Activated naive CD8-positive, alpha-beta T cell treated with anti-CD3 and anti-CD28 coated beads, Interleukin-2, amount 10 ng/mL, durations not matched to agents 7 days and 5 days (primary cell): ENCODE data around the gene FAM240A. TPM values are rescaled to one million over a fixed set of nuclear protein-coding genes. Genes with fewer than 3 reads are reported as not detected.

ENCODE experiments used
- ATAC-seq: fragments of 150-1000 bp; cut with Tn5 transposase; one replicate; pipeline ENCODE4 v1.10.0; 2021; ENCODE audit warnings: low read depth, moderate library complexity
- POLR2A ChIA-PET: fragments of 350-600 bp; sonication (Branson Sonifier 250); formaldehyde crosslinking; loops from one replicate; lab custom pipeline; 2021; ENCODE audit warnings: antibody characterized with exemption; lab: Charles Lee
- DNase-seq: peaks from one replicate; pipeline ENCODE4 v3.0.0; 2021
- H3K27ac Mint-ChIP-seq: one replicate; pipeline ENCODE4 v1.8.0; 2022; ENCODE audit warnings: mild to moderate bottlenecking, mixed read lengths
- H3K27me3 Mint-ChIP-seq: one replicate; pipeline ENCODE4 v1.8.0; 2022; ENCODE audit warnings: mild to moderate bottlenecking, moderate library complexity, mixed read lengths
- H3K36me3 Mint-ChIP-seq: one replicate; pipeline ENCODE4 v1.8.0; 2021; ENCODE audit warnings: mild to moderate bottlenecking, mixed read lengths
- H3K4me1 Mint-ChIP-seq: one replicate; pipeline ENCODE4 v1.8.0; 2021; ENCODE audit warnings: mixed read lengths
- H3K4me3 Mint-ChIP-seq: one replicate; pipeline ENCODE4 v1.8.0; 2022; ENCODE audit warnings: mild to moderate bottlenecking, moderate library complexity, mixed read lengths
- H3K9me3 Mint-ChIP-seq: one replicate; pipeline ENCODE4 v1.8.0; 2021; ENCODE audit warnings: mixed read lengths
- total RNA-seq, 2 experiments: library from RNA; stranded (reverse); gene quantifications; one replicate each; pipeline ENCODE4 v1.2.3, GENCODE V29; 2021

FAM240A gene
- total RNA-seq, 2 experiments from 2014 or later, result not detected

DNA sequence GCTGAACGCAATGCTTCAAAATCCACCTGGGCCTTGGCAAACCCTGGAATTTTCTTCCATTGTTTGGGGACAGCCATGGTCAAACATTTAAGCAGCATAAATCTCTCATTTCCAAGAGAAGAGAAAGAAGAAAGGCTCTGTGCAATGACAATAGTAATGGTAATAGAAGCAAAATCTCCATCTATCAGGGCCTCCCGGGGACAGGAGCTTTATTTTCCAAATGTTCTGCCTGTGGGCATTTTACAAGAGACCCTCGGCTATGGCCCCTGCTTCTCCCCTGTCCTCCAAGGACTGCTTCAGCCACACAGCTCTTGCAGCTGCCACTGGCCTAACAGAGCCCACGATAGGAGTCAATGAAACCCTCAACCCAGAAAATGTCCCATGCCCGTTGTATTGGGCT, 12.7 kb upstream of the FAM240A start:
- Mint-ChIP-seq H3K4me1 (no peaks in the 10 kb centered on the region), H3K27ac (no peak overlapping the region), H3K27me3 (peaks cover 17% of the 10 kb centered on the region), H3K9me3 (no peaks in the 10 kb centered on the region), H3K4me3 (no peak overlapping the region), H3K36me3 (no peaks in the 10 kb centered on the region)
- POLR2A ChIA-PET, result no interaction called here
- DNase-seq, result no peak
- no peak for ATAC-seq

DNA sequence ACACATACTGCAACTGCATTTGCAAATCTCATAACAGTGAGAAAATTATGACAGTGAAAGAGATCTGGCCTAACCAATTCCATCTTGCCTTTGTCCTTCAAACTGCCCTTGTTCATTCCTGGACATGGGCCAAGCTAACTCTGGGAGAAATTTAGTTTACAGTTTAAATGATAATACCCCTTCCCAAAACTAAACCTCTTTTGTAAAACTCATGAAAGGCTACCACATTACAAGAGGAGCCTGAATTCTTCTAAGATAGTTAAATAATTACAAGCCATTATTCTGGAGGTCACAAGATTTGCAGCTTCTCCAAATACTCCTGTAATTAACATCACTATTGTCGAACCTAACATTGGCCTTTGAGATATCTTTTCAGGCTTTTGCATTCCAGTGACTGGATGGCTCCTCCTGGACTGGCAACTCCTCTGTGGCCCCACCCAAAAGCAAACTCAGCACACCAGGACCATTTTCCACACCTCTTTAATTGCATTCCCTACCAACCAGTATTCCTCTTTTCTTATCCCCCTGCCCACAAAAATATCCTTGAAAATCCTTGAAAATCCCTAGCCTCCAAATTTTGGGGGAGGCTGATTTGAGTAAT, 8.8 kb upstream of the FAM240A start:
- peaks cover 11% of the 10 kb centered on the region for H3K27me3 Mint-ChIP-seq
- POLR2A ChIA-PET, result no interaction called here
- H3K4me1 Mint-ChIP-seq, result no peaks in the 10 kb centered on the region
- no peak overlapping the region for H3K4me3 Mint-ChIP-seq
- DNase-seq (no peak), ATAC-seq (no peak)
- no peaks in the 10 kb centered on the region for H3K36me3 Mint-ChIP-seq
- H3K27ac Mint-ChIP-seq, result no peak overlapping the region
- H3K9me3 Mint-ChIP-seq, result no peaks in the 10 kb centered on the region

DNA sequence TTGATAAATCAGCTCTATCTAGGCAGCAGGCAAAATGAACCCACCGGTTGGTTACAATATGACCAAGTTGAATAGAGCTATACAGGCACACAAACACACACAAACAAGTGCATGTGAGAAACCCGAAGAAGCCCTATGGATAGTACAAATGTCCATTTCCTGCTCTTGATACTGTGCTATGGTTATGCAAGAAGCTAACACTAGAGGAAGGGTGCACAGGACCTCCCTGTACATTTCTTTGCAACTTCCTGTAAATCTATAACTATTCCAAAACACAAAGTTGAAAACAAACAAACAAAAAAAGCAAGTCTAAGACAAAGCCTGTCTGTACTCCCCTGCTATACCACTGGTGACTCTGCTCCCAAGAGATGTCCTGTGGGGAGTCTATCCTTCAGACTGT, 8.2 kb upstream of the FAM240A start:
- POLR2A ChIA-PET, result no interaction called here
- peaks cover 10% of the 10 kb centered on the region for H3K27me3 Mint-ChIP-seq
- no peaks in the 10 kb centered on the region for H3K4me1 Mint-ChIP-seq
- ATAC-seq (no peak), DNase-seq (no peak)
- no peak overlapping the region for H3K4me3 Mint-ChIP-seq
- H3K9me3 Mint-ChIP-seq, result no peaks in the 10 kb centered on the region
- H3K36me3 Mint-ChIP-seq, result no peaks in the 10 kb centered on the region
- H3K27ac Mint-ChIP-seq, result no peak overlapping the region

GRCh38 chr3:46607603-46608028, 4.7 kb upstream of the FAM240A start:
- Mint-ChIP-seq H3K36me3 (no peaks in the 10 kb centered on the region), H3K27ac (no peak overlapping the region), H3K27me3 (peaks cover 17% of the 10 kb centered on the region), H3K4me1 (no peaks in the 10 kb centered on the region), H3K9me3 (no peaks in the 10 kb centered on the region), H3K4me3 (no peak overlapping the region)
- ATAC-seq (no peak), DNase-seq (no peak)
- POLR2A ChIA-PET, result no interaction called here

- POLR2A ChIA-PET, result no interaction called here
- DNase-seq (no peak), ATAC-seq (no peak)
- Mint-ChIP-seq H3K4me1 (no peaks in the 10 kb centered on the region), H3K27me3 (peaks cover 21% of the 10 kb centered on the region), H3K9me3 (no peaks in the 10 kb centered on the region), H3K27ac (no peak overlapping the region), H3K36me3 (no peaks in the 10 kb centered on the region), H3K4me3 (no peak overlapping the region)
Measured at GRCh38 chr3:46609212-46609721, 3.1 kb upstream of the FAM240A start.

GRCh38 chr3:46609944-46610722, 2.2 kb upstream of the FAM240A start:
- Mint-ChIP-seq H3K9me3 (no peaks in the 10 kb centered on the region), H3K4me1 (no peaks in the 10 kb centered on the region), H3K27ac (no peak overlapping the region), H3K36me3 (no peaks in the 10 kb centered on the region), H3K4me3 (no peak overlapping the region), H3K27me3 (peaks cover 22% of the 10 kb centered on the region)
- ATAC-seq (no peak), DNase-seq (no peak)
- POLR2A ChIA-PET, result no interaction called here

GRCh38 chr3:46613313-46614005, 1.1 kb downstream of the FAM240A start:
- H3K4me3 Mint-ChIP-seq, result no peak overlapping the region
- no peaks in the 10 kb centered on the region for H3K36me3 Mint-ChIP-seq
- ATAC-seq, result no peak
- no peaks in the 10 kb centered on the region for H3K9me3 Mint-ChIP-seq
- peaks cover 29% of the 10 kb centered on the region for H3K27me3 Mint-ChIP-seq
- H3K27ac Mint-ChIP-seq, result no peak overlapping the region
- POLR2A ChIA-PET, result no interaction called here
- DNase-seq, result no peak
- no peaks in the 10 kb centered on the region for H3K4me1 Mint-ChIP-seq

GRCh38 chr3:46614431-46614830, 2.1 kb downstream of the FAM240A start:
- H3K4me3 Mint-ChIP-seq, result no peak overlapping the region
- no peak overlapping the region for H3K27ac Mint-ChIP-seq
- POLR2A ChIA-PET, result no interaction called here
- H3K36me3 Mint-ChIP-seq, result no peaks in the 10 kb centered on the region
- ATAC-seq (no peak), DNase-seq (no peak)
- no peaks in the 10 kb centered on the region for H3K9me3 Mint-ChIP-seq
- no peaks in the 10 kb centered on the region for H3K4me1 Mint-ChIP-seq
- H3K27me3 Mint-ChIP-seq, result peaks cover 32% of the 10 kb centered on the region

GRCh38 chr3:46615050-46615775, 2.9 kb downstream of the FAM240A start:
- no peak overlapping the region for H3K4me3 Mint-ChIP-seq
- H3K27ac Mint-ChIP-seq, result no peak overlapping the region
- POLR2A ChIA-PET, result no interaction called here
- H3K36me3 Mint-ChIP-seq, result no peaks in the 10 kb centered on the region
- no peaks in the 10 kb centered on the region for H3K4me1 Mint-ChIP-seq
- H3K27me3 Mint-ChIP-seq, result peaks cover 30% of the 10 kb centered on the region
- no peak for ATAC-seq
- no peaks in the 10 kb centered on the region for H3K9me3 Mint-ChIP-seq
- no peak for DNase-seq

- H3K9me3 Mint-ChIP-seq, result no peaks in the 10 kb centered on the region
- no peak overlapping the region for H3K27ac Mint-ChIP-seq
- no peaks in the 10 kb centered on the region for H3K4me1 Mint-ChIP-seq
- POLR2A ChIA-PET, result no interaction called here
- ATAC-seq (no peak), DNase-seq (no peak)
- peaks cover 35% of the 10 kb centered on the region for H3K27me3 Mint-ChIP-seq
- no peak overlapping the region for H3K4me3 Mint-ChIP-seq
- no peaks in the 10 kb centered on the region for H3K36me3 Mint-ChIP-seq
Measured at GRCh38 chr3:46615976-46616375, 3.7 kb downstream of the FAM240A start.

DNA sequence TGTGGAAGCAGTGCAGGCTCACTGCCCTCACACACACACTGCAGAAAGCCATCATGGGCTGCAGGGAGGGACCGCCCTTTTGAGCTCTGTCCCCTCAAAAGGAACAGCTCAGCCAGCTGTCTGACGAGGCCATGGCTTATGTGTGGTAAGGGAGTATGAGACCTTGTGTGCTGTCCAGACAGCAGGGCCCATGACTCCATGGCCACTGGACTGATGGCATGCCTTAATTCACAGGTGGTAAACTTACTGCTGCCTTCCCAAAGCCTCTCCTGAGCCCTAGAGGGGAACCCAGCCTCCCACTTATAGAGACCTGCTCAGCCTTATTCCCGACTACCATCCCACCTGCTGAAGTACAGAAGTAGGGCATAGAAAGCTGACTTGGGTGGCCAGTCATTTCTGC, 5.6 kb downstream of the FAM240A start:
- no peaks in the 10 kb centered on the region for H3K36me3 Mint-ChIP-seq
- no peak for ATAC-seq
- H3K27ac Mint-ChIP-seq, result no peak overlapping the region
- H3K4me3 Mint-ChIP-seq, result no peak overlapping the region
- POLR2A ChIA-PET, result no interaction called here
- H3K9me3 Mint-ChIP-seq, result no peaks in the 10 kb centered on the region
- no peak for DNase-seq
- peaks cover 43% of the 10 kb centered on the region for H3K27me3 Mint-ChIP-seq
- H3K4me1 Mint-ChIP-seq, result no peaks in the 10 kb centered on the region

DNA sequence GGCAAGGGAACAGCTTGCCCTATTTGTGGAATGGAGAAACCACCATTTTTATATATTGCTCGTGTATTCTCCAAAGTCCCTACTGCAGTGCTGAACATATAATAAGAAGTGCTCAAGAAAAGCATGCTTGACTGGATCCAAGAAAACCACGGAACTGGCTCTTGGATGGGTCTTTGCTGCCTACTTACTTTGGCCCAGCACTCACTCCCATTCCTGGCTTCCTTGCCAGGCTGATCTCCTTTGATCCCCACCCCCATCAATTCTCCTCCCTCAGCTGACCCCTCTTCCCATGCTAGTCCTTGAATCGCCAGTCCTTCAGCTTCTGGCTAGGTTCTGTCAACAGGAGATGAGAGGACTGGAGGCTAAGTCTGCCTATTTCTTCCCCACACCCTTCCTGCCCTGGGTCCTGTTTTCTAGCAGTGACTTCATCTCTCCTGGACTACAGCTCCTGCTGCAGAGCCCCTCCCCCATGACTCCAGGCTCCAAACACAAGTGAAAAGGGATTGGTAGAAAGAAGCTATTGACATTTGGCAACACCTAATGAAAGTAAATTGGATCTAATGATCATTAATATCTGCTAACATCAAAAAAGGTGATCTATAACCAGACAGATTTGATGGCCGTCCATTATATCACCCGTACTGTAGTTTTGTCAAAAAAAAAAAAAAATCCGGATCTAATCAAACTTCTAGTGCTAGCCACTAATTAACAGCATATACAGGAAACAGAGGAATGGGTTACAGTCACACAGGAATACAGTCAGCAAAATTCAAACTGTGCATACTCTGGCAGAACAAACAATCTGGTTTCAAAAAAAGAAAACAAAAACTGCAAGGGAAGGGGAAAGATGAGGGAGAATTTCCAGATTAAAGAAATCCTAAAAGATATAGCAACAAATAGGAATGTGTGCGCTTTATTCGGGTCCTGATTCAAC, 7.8 kb downstream of the FAM240A start:
- Mint-ChIP-seq H3K27ac (no peak overlapping the region), H3K27me3 (peaks cover 48% of the 10 kb centered on the region), H3K36me3 (no peaks in the 10 kb centered on the region), H3K9me3 (no peaks in the 10 kb centered on the region), H3K4me3 (no peak overlapping the region), H3K4me1 (no peaks in the 10 kb centered on the region)
- no peak for ATAC-seq
- no peak for DNase-seq
- POLR2A ChIA-PET, result no interaction called here
